Osteocyte (in vitro differentiated cells): Measurements from ENCODE around the gene AK5. TPM values are rescaled to one million over a fixed set of nuclear protein-coding genes. Genes with fewer than 3 reads are reported as not detected.

Experiments
- DNase-seq: peaks from one replicate; pipeline ENCODE4 v3.0.0; 2021; ENCODE audit warnings: mixed read lengths; ENCODE audit not compliant: unreplicated experiment; ENCODE audit errors: extremely low spot score
- H3K27ac Mint-ChIP-seq: one replicate; pipeline ENCODE4 v1.8.0; 2021; ENCODE audit warnings: mild to moderate bottlenecking, mixed read lengths; ENCODE audit not compliant: unreplicated experiment
- H3K27me3 Mint-ChIP-seq: one replicate; pipeline ENCODE4 v1.8.0; 2021; ENCODE audit warnings: mixed read lengths; ENCODE audit not compliant: unreplicated experiment
- H3K36me3 Mint-ChIP-seq: one replicate; pipeline ENCODE4 v1.8.0; 2021; ENCODE audit warnings: mixed read lengths; ENCODE audit not compliant: unreplicated experiment
- H3K4me1 Mint-ChIP-seq: one replicate; pipeline ENCODE4 v1.8.0; 2021; ENCODE audit warnings: mixed read lengths; ENCODE audit not compliant: unreplicated experiment
- H3K4me3 Mint-ChIP-seq: one replicate; pipeline ENCODE4 v1.8.0; 2021; ENCODE audit warnings: mild to moderate bottlenecking, moderate library complexity, mixed read lengths; ENCODE audit not compliant: unreplicated experiment
- H3K9me3 Mint-ChIP-seq: one replicate; pipeline ENCODE4 v1.8.0; 2021; ENCODE audit warnings: mixed read lengths; ENCODE audit not compliant: unreplicated experiment
- total RNA-seq: library from RNA; stranded (reverse); gene quantifications from 2 replicates; pipeline ENCODE4 v1.2.1, GENCODE V29; 2021
- TF ChIP-seq, protein P1 (sequence below): fragments of 200-600 bp; sonication (generic); IDR thresholded peaks from 2 replicates; pipeline ENCODE4 v1.5.0; 2021; ENCODE audit warnings: antibody characterized with exemption, mild to moderate bottlenecking, moderate library complexity

The AK5 gene
- total RNA-seq, 1 donor from 2014 or later: 38.1 TPM

DNA sequence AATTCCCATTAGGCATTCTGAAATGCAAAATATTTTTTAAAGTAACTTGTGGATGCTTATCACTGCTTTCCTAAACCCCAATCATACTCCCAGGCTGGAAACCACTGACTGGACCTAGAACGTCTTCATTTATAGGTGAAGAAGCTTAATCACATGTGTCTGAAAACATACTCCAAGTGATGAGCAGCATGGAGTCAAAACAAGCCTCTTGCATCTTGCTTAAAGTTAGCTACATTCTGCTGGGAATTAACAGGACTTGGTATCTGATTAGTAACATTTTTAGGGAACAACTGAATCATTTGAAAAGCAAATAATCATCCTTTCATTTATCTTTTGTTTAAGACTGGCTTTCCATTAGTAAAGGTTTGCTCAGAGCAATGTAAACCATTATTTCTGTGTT, 105.7 kb downstream of the AK5 start:
- Mint-ChIP-seq H3K4me3 (no peak overlapping the region), H3K9me3 (no peaks in the 10 kb centered on the region), H3K4me1 (peaks cover 2% of the 10 kb centered on the region), H3K27ac (no peak overlapping the region), H3K36me3 (no peaks in the 10 kb centered on the region), H3K27me3 (no peaks in the 10 kb centered on the region)
- TF ChIP-seq, protein P1, sequence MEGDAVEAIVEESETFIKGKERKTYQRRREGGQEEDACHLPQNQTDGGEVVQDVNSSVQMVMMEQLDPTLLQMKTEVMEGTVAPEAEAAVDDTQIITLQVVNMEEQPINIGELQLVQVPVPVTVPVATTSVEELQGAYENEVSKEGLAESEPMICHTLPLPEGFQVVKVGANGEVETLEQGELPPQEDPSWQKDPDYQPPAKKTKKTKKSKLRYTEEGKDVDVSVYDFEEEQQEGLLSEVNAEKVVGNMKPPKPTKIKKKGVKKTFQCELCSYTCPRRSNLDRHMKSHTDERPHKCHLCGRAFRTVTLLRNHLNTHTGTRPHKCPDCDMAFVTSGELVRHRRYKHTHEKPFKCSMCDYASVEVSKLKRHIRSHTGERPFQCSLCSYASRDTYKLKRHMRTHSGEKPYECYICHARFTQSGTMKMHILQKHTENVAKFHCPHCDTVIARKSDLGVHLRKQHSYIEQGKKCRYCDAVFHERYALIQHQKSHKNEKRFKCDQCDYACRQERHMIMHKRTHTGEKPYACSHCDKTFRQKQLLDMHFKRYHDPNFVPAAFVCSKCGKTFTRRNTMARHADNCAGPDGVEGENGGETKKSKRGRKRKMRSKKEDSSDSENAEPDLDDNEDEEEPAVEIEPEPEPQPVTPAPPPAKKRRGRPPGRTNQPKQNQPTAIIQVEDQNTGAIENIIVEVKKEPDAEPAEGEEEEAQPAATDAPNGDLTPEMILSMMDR: no peak
- DNase-seq: no peak

DNA sequence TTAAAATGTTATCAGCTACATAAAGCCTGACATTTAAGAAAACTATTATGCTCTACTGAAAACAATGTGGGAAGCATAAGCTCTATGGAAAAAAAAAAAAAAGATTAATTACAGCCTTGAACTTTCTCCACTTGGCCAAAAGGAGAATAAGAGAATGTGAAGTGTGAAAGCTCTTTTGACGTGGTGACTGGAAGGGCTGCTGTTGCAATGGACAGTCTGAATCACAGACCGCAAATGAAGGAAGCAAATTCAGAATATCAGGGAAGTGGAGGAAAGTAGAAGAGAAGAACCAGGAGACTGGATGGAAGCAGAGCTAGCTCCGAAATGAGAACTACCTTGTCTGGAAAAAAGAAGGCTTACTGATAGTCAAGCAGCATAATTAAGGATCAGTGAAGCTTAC, 106.8 kb downstream of the AK5 start:
- H3K27me3 Mint-ChIP-seq: no peaks in the 10 kb centered on the region
- H3K9me3 Mint-ChIP-seq: no peaks in the 10 kb centered on the region
- no peak overlapping the region for H3K27ac Mint-ChIP-seq
- TF ChIP-seq, protein P1: no peak
- H3K4me1 Mint-ChIP-seq: peaks cover 2% of the 10 kb centered on the region
- H3K4me3 Mint-ChIP-seq: no peak overlapping the region
- H3K36me3 Mint-ChIP-seq: no peaks in the 10 kb centered on the region
- no peak for DNase-seq

DNA sequence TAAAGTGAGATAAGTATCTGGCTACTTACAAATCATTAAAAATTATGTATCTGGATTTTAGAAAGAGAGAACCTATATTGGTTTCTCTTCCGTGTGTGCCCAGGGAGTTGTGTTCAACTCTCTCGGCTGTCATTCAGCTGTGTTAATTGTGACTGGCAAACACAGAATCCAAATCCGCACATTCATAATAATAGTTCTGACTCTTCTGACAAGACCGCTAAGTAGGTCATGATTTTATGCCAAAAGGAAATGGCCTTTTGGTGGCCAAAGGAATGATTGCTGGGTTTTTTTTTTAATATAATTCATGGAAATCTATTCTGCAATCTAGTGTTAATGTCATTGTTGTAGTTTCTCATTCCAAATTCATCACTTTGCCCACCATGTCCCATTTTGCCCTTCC, 110.7 kb downstream of the AK5 start:
- DNase-seq: no peak
- peaks cover 30% of the 10 kb centered on the region for H3K4me1 Mint-ChIP-seq
- no peak overlapping the region for H3K4me3 Mint-ChIP-seq
- TF ChIP-seq, protein P1: no peak
- no peaks in the 10 kb centered on the region for H3K9me3 Mint-ChIP-seq
- H3K27me3 Mint-ChIP-seq: no peaks in the 10 kb centered on the region
- no peak overlapping the region for H3K27ac Mint-ChIP-seq
- peaks cover 3% of the 10 kb centered on the region for H3K36me3 Mint-ChIP-seq

DNA sequence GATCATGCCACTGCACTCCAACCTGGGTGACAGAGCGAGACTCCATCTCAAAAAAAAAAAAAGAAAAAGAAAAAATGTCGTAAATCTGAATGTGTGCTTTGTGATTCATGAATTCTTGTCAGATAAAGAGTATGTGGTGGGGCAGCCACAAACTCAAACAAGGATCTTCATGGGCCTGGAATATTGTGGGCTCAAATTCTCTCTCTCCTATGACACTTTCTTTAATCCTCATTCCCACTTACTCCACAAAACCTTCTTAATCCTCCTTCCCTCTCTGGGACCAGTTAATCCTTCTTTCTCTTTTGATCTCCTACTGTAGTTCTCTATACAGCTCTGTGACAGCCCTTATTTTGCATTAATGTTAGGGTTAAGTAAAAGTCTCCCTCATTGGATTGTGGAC, 112.3 kb downstream of the AK5 start:
- peaks cover 41% of the 10 kb centered on the region for H3K4me1 Mint-ChIP-seq
- TF ChIP-seq, protein P1: no peak
- no peaks in the 10 kb centered on the region for H3K27me3 Mint-ChIP-seq
- no peak overlapping the region for H3K4me3 Mint-ChIP-seq
- no peak overlapping the region for H3K27ac Mint-ChIP-seq
- H3K36me3 Mint-ChIP-seq: peaks cover 3% of the 10 kb centered on the region
- no peaks in the 10 kb centered on the region for H3K9me3 Mint-ChIP-seq
- no peak for DNase-seq

DNA sequence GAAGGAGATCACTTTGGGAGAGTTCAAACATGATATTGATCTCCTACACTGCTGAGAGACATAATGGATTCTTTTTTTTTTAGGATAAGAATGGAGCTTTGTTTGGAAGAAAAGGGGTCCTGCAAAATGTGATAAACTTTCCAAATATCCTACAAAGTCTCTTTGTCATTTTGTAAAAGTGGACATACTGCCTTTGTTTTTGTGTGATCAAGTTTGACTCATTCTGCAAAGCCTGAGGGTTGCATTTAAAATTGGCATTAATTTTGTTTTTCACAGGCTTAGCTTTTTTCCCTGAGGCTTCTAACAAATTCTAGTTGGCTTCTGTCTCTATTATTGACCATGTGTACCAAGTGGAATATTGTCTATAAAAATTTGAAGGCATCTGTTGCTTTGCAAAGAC, 113.2 kb downstream of the AK5 start:
- Mint-ChIP-seq H3K27me3 (no peaks in the 10 kb centered on the region), H3K4me3 (no peak overlapping the region), H3K36me3 (peaks cover 3% of the 10 kb centered on the region), H3K4me1 (peaks cover 50% of the 10 kb centered on the region), H3K9me3 (no peaks in the 10 kb centered on the region), H3K27ac (no peak overlapping the region)
- no peak for DNase-seq
- TF ChIP-seq, protein P1: no peak
